ENCODE results near the gene HOXD3. TPM values are rescaled to one million over a fixed set of nuclear protein-coding genes. Genes with fewer than 3 reads are reported as not detected.

Gene HOXD3
- total RNA-seq, 1 donor, result 21.6 TPM

DNA sequence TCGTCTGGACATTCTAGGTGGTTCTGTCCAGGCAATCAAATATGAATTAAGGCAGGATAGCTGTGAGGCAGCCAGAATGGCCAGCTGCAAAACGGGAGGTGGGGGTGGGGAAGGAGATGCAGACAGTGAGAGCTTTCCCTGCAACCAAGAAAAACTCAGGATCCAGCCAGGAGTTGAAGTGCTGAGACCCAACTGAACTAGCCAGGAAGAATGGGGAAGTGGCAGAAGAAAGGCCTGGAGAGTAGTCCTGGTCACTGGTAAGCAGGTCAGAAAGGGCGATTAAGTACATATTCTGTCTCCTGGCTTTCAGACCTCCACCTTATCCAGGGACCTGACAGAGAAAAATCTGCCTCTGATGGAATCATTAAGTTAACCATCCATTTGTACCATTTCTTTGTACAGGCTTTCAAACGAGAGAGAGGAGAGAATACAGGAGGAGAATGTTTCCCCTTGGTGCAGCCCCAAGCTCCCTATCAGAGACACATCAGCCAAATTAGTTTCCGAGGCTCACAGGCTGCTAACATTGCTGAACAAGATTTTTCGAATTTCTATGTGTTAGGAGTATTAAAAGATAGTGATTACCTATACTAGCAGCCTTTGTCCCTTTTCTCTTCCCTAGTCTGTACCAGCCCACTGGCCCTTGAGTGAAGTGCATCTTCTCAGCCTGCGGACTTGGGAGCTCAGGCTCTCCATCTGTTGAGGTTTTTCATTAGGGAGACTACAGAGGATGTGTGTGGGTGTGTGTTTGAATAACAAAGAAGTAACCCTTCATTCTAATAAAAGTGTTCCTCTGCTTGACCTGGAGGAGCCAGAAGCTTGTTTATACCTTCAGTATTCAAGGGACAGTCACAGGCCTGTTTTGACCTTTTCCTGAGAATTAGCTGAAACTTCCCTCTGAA lies 18.9 kb downstream of the HOXD3 start:
- no peak overlapping the region for H3K4me3 ChIP-seq (ENCODE audit: low read depth, low read length)
- no peak for DNase-seq (ENCODE audit: low read depth)
- TF ChIP-seq, protein P1, sequence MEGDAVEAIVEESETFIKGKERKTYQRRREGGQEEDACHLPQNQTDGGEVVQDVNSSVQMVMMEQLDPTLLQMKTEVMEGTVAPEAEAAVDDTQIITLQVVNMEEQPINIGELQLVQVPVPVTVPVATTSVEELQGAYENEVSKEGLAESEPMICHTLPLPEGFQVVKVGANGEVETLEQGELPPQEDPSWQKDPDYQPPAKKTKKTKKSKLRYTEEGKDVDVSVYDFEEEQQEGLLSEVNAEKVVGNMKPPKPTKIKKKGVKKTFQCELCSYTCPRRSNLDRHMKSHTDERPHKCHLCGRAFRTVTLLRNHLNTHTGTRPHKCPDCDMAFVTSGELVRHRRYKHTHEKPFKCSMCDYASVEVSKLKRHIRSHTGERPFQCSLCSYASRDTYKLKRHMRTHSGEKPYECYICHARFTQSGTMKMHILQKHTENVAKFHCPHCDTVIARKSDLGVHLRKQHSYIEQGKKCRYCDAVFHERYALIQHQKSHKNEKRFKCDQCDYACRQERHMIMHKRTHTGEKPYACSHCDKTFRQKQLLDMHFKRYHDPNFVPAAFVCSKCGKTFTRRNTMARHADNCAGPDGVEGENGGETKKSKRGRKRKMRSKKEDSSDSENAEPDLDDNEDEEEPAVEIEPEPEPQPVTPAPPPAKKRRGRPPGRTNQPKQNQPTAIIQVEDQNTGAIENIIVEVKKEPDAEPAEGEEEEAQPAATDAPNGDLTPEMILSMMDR (IDR thresholded peaks at IDR 0.05; ENCODE audit: insufficient read depth, low read depth, low read length), result no peak

DNA sequence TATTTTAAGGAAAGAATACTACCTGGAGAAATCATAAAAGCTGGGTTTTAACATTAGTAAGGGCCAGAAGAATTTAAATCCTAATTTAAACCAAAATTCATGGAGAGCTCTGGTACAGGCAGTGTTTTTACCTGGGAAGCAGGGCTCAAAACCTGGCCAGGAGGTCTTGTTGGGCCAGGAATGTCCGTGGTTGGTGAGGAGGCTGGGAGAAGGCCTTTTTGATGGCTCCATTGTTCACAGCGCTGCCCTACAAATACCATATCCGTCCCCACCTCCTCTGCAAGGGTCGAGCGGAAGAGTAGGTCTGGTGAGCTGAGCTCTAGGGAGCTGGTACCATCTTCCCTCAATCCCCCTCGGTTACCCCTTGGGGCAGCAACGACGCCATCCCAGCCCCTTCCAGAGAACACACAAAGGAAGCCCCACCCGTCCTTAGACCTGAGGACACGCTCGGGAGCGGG lies 20.5 kb downstream of the HOXD3 start:
- TF ChIP-seq, protein P1 (IDR thresholded peaks at IDR 0.05; ENCODE audit: insufficient read depth, low read depth, low read length), result no peak

GRCh38 chr2:176178038-176178756 lies 21.1 kb downstream of the HOXD3 start:
- DNase-seq (ENCODE audit: low read depth), result peak; percentile 31
- TF ChIP-seq, protein P1 (IDR thresholded peaks at IDR 0.05; ENCODE audit: insufficient read depth, low read depth, low read length), result no peak
- peak overlapping the region; percentile 54 for H3K4me3 ChIP-seq (ENCODE audit: low read depth, low read length)

More for the DNA sequence above, 20.5 kb downstream of the HOXD3 start:
- H3K4me3 ChIP-seq (ENCODE audit: low read depth, low read length), result peak overlapping the region; percentile 54
- no peak for DNase-seq (ENCODE audit: low read depth)

DNA sequence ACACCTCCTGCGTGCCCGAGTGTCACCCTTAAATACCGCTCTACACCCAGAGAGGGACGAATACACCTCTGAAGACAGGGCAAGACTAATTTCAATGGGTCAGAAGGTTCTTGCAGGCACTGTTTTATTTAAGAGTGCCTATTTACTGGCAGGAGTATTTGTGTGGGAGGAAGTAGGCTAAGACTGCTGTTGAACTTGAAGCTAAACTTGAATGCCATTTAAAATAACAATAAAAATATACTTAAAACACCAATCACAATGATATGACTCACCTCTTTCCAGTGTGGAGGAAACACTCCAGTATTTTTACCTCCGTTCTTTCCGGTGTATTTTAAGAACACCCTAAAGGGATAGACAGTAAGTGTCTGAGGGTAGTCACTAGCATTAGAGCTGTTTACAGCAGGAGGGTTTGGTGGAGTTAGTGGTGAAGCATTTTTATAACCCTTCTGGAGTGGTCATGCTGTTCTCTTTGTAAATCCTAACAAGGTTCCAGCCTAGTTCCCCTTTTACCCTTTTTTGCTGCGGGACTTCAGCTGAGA lies 21.7 kb downstream of the HOXD3 start:
- DNase-seq (ENCODE audit: low read depth), result peak; percentile 33
- H3K4me3 ChIP-seq (ENCODE audit: low read depth, low read length), result peak overlapping the region; percentile 54

DNA sequence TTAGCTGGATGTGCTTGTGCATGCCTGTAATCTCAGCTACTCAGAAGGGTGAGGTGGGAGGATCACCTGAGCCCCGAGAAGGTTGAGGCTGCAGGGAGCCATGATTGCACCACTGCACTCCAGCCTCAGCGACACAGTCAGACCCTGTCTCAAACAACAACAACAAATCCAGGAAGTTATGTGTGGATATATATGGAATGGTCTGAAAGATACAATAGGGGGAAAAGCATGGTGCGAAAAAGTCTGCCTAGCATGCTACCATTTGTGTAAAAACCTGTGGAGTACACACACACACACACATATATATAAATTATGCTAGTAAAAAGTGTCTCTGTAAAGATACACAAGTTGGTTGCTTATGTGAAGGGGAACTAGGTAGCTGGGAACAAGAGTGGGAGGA lies 24.4 kb downstream of the HOXD3 start:
- no peak overlapping the region for H3K4me3 ChIP-seq (ENCODE audit: low read depth, low read length)
- DNase-seq (ENCODE audit: low read depth), result no peak
- TF ChIP-seq, protein P1 (IDR thresholded peaks at IDR 0.05; ENCODE audit: insufficient read depth, low read depth, low read length), result no peak

More for the DNA sequence above, 21.7 kb downstream of the HOXD3 start:
- TF ChIP-seq, protein P1 (IDR thresholded peaks at IDR 0.05; ENCODE audit: insufficient read depth, low read depth, low read length), result no peak

DNA sequence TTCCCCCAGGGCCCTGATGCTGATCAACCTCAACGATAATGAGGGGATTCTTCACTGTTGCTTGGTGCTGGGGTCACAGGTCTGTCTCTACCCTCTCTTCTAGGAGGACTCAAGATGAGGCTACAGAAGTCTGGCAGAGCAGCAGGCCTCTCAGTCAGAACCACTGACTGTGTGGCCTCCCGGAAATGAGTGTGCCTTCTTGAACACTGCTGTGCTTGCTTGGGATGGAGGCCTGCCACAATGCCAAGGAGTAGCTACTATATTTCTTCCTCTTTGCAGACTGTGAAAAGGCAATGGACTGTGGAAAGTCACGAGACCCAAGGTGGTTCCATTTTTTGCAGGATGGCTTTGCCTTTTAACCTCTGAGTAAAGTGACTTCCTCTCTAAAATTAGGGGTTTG lies 25.6 kb downstream of the HOXD3 start:
- DNase-seq (ENCODE audit: low read depth), result no peak
- no peak overlapping the region for H3K4me3 ChIP-seq (ENCODE audit: low read depth, low read length)
- TF ChIP-seq, protein P1 (IDR thresholded peaks at IDR 0.05; ENCODE audit: insufficient read depth, low read depth, low read length), result no peak

Data from fibroblast of villous mesenchyme (primary cell).